ENCODE data around the gene CYP1B1.

DNA sequence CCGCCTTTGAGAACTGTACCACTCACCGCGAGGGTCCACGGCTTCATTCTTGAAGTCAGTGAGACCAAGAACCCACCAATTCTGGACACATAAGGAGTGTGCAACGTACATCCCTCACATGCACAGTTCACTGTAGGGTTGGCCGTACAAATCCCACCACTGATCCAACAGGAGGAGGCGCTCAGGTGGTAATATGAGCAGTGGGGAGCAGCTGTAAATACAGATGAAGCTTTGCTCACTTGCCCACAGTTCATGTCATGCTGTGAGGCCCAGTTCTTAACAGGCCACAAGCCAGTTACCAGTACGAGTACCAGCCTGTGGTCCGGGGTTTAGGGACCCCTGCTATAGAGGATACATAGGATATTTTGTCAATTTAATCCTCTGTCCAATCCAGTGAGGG lies 54.4 kb downstream of the CYP1B1 start:
- TF ChIP-seq POLR2A (IDR thresholded peaks at IDR 0.05; ENCODE audit: low read length) (no peak), GATA1 (IDR thresholded peaks at IDR 0.05; ENCODE audit: low read depth, low read length) (no peak)
